ENCODE results near the gene ENOX1. TPM values are rescaled to one million over a fixed set of nuclear protein-coding genes. Genes with fewer than 3 reads are reported as not detected.

The ENOX1 gene
- total and polyA plus RNA-seq, 2 of the 8 experiments (the other 6 are each of a cell fraction or from before 2014, with no cell fraction given) = 0.23 to 0.37 TPM

- TF ChIP-seq GABPA (IDR thresholded peaks at IDR 0.05; ENCODE audit: borderline replicate concordance, insufficient read depth, low read length) (no peak), ZNF274 (IDR thresholded peaks at IDR 0.05; ENCODE audit: borderline replicate concordance, extremely low read depth, low read length) (no peak), CBX8 (IDR thresholded peaks at IDR 0.05; ENCODE audit: borderline replicate concordance, low read depth, low read length) (no peak), CHD1 (IDR thresholded peaks at IDR 0.05; ENCODE audit: low read depth, low read length) (no peak)
Measured at GRCh38 chr13:43744261-43745031, 42.3 kb downstream of the ENOX1 start (continued).

Data from H1 (cell line).